HG02884 (cell line): ENCODE measurements around the gene PPP6R2.
"Not testable (repeated sequence)": the region's sequence is repeated elsewhere in the genome, so short reads cannot be mapped to it uniquely, and the experiment has no call there.

Experiments used
- ATAC-seq: cut with Tn5 transposase; IDR thresholded peaks from one replicate; pipeline ENCODE4 v1.9.1; 2021; ENCODE audit warnings: mild to moderate bottlenecking, moderate library complexity; ENCODE audit not compliant: unreplicated experiment

The PPP6R2 gene

DNA sequence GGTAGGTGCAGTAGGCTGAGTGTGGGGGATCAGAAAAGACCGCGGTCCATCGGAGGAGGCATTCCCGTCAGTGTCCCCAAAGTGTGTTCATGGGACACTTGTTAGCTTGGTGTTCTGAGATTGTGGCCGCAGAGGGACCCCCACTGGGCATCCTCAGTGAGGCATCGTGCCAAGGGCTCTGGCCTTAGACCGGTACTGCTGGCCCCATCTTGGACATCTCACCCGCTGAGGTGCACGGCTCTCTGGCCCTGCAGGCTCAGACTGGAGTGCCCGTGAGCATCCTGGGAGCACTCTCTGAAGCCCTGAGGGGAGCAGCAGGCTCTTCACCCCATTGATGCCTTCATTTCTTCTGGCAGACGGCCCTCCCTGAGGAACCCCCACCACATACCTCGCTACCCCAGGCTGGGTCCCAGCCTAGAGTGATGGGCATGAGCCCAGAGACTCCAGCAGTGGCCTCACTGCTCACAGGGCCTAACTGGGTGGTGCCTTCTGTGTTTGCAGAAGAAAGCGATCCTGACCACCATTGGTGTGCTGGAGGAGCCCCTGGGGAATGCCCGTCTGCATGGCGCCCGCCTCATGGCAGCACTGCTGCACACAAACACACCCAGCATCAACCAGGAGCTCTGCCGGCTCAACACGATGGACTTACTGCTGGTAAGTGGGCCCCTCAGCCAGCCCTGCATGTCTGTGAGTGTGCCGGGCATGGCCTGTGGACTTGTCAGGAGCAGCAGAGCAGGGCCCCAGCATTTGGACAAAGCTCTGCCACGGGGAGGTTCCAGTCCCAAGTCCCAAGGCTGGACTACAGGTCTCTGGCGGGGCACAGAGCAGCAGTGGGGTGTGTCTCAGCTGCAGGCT, 80.1 kb downstream of the PPP6R2 start:
- ATAC-seq = no peak

GRCh38 chr22:50423956-50424355, 80.8 kb downstream of the PPP6R2 start:
- no peak for ATAC-seq

- ATAC-seq = no peak
Measured at GRCh38 chr22:50425179-50425916, 82.2 kb downstream of the PPP6R2 start.

GRCh38 chr22:50432131-50432876, 89.2 kb downstream of the PPP6R2 start:
- ATAC-seq = no peak

GRCh38 chr22:50432877-50433510, 89.9 kb downstream of the PPP6R2 start:
- ATAC-seq = not testable (repeated sequence)

DNA sequence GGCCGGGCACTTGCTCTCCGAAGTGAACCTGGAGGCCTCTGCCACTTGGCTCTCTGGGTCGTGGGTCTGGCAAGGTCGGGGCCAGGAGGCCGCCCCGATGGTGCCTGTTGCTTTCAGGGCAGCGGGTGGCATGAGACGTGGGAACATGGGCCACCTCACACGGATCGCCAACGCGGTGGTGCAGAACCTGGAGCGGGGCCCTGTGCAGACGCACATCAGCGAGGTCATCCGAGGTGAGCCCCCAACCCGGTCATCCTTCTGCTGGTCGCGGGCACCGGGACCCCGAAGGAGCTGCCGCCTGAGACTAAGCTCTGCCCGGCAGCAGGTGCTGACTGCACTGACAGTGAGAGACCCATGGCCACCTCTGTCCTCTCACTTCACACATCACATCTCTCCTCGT, 91.7 kb downstream of the PPP6R2 start:
- ATAC-seq = no peak

DNA sequence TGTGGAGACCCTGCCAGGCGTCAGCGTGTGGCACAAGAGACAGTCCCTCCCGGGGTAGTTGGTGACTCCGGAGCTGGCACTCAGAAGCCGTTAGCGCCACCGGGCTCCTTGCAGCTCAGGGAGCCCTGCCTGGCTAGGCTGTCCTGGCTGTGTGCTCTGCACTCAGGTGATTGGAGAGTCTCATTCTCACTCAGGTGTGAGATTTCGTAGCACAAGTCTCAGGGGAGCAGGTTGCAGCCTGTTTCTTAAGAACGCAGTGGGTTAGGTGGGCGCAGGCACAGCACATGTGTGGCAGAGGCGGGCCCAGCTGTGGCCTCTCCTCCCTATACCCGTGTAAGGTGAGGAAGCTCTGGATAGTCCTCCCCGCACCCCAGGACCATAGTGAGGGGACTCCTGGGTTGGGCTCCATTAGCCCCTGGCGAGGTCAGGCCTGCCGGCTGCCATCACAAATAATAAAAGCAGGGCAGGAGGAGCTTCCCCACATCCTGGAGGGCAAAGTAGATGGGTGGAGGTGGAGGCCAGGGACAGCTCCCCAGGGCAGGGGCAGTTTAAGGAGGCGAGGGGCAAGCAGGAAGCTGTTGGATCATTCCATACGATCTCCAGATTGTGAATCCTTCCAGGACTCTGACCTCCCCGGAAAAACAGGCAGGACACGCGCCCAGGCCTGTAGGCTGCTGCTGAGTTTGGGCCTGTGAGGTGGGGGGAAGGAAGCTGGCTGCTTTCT, 92.3 kb downstream of the PPP6R2 start:
- no peak for ATAC-seq

GRCh38 chr22:50436015-50436830, 93.1 kb downstream of the PPP6R2 start:
- no peak for ATAC-seq

- ATAC-seq = no peak
Measured at GRCh38 chr22:50436841-50437341, 93.8 kb downstream of the PPP6R2 start.

DNA sequence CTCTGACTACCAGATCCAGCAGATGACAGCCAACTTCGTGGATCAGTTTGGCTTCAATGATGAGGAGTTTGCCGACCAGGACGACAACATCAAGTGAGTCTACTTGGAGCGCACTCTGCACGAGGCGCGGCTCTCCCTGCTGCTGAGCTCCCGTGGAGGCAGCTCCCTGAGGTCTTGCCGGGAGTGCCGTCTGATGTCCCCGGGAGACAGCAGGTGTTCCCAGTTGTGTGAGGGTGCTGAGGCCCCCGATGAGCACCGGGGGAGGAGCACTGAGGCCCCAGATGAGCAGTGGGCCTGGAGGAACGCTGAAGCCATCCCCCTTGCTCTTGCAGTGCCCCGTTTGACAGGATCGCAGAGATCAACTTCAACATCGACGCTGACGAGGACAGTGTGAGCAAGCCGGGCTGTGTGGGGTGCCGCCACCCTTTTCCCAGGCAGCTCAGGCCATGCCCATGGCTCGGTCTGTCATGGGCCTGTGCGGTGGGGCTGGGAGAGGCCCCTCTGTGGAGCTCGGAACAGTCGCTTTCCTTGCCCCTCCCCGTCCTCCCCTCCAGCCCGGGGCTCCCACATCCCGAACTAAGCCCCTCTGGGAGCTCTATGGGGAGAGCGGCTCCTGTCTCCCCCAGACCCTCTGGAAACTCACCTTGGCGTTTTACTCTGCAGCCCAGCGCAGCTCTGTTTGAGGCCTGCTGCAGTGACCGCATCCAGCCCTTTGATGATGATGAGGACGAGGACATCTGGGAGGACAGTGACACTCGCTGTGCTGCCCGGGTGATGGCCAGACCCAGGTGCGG, 94.6 kb downstream of the PPP6R2 start:
- no peak for ATAC-seq

DNA sequence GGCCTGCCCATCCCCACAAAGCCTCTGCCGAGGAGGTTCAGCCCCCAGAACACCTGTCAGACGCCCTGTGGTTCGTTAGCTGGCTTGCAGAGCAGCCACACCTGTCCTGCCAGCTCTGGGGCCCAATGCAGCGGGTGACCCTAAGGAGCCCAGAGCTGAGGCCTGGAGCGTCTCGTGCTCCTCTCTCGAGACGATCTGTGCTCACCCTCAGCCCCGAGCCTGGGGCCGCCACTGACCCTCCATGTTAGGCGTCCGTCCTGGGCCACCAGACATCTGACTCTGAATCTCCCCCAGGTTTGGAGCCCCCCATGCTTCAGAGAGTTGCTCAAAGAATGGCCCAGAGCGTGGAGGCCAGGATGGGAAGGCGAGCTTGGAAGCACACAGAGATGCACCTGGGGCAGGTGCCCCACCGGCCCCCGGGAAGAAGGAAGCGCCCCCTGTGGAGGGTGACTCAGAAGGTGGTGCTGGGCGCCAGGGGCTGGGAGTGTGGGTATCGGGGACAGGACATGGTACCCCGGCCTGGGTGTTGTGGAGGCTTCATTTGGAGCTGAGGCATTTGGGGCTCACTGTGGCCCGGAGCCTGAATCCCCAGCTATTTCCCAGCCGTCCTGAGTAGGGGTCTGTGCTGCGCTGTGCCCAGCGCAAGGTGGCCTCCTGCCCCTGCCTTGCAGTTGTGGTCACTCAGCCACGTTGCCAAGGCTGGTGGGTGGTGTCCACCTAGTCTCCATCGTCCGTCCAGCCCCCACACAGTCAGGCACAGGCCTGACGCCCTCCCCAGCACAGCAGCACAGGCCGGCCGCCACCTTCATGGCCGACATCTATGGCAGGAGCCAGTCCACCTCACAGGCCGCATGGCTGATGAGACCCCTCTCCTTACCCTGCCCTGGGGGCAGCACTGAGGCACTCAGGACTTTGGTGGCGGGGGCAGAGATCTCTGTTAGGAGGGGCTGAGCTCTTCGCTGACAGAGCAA, 95.5 kb downstream of the PPP6R2 start:
- ATAC-seq = no peak

DNA sequence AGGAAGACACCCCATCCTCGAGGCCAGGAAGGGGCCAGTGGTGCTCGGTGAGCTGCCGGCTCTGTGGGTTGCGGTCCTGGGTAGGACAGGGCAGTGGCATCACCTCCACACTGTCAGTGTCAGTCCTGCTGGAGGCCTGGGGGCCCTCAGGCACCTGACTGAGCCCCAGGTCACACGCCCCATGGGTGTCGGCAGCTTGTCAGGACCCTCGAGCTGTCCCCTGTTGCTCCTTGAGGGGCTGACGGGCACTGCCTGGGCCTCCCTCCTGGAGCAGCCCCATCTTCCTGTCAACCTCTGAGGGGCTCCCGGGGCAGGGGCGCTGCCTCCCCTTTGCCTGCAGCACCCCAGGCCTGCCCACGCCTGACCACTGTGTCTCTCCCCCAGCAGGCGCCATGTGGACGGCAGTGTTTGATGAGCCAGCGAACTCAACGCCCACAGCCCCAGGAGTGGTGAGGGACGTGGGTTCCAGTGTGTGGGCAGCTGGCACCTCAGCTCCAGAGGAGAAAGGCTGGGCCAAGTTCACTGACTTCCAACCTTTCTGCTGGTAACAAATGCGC, 96.3 kb downstream of the PPP6R2 start:
- ATAC-seq = no peak

DNA sequence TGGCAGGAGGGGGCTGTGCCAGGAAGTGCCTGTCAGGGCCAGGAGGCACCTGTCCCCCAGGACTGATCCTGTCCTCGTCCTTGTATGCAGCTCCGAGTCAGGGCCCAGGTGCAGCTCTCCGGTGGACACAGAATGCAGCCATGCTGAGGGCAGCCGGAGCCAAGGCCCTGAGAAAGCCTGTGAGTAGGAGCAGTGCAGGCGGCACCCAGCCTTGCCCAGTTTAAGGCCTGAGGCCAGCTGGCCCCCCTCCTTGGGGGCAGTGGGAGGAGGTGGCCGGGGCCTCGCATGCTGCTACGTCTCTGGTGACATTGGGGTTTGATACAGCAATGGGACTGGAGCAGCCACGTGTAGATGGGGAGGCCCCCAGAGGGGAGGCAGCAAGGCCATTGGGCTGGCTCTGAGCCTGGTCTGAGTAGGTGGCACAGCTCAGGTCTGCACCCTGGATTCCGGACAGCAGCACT, 96.8 kb downstream of the PPP6R2 start:
- ATAC-seq = no peak

GRCh38 chr22:50440544-50441249, 97.6 kb downstream of the PPP6R2 start:
- no peak for ATAC-seq

DNA sequence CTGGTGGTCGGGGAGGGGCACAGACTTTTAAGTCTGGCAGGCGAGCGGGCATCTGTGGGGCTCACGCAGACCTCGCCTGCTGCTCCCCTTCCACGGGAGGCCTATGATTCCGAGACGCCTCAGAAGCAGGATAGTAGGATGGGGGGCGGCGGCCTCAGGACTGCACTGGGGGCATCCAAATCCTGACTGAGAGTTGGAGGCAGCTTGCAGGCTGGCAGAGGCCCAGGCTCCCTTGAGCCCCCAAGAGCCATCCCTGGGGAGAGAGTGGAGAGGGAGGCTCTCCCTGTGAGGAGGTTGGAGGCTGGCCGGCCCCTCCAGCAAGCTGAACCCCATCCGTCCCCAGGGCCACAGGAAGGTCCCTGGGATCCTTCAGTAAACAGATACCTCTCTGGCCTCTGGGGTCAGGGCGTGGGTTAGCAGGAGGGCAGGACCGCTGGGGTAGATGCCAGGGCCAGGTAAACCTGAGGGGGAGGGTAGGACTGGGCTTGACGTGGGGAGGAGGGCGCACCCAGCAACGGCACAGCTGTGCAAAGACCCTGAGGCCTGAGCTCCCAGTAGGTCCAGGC, 98.4 kb downstream of the PPP6R2 start:
- no peak for ATAC-seq

DNA sequence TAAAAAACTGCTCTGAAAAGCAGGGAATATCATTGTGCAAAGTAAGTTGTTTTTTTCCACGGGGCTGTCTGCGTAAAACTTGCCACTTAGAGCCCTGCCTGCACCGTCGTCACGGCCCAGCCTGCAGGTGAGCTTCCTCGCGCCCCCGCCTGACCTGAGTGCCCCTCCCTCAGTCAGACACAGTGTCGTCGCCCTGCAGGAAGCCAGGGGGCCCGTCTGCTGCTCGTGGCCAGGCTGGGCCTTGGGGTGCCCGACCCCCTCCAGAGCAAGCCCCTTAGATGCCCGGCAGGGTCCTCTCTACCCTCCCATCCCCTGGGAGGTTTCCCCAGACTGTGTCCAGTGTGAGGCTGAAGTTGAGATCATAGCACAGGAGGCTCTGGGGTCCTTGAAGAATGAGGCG, 100.1 kb downstream of the PPP6R2 start:
- ATAC-seq = no peak
